ENCODE measurements around the gene ATAD2B.

The ATAD2B gene

DNA sequence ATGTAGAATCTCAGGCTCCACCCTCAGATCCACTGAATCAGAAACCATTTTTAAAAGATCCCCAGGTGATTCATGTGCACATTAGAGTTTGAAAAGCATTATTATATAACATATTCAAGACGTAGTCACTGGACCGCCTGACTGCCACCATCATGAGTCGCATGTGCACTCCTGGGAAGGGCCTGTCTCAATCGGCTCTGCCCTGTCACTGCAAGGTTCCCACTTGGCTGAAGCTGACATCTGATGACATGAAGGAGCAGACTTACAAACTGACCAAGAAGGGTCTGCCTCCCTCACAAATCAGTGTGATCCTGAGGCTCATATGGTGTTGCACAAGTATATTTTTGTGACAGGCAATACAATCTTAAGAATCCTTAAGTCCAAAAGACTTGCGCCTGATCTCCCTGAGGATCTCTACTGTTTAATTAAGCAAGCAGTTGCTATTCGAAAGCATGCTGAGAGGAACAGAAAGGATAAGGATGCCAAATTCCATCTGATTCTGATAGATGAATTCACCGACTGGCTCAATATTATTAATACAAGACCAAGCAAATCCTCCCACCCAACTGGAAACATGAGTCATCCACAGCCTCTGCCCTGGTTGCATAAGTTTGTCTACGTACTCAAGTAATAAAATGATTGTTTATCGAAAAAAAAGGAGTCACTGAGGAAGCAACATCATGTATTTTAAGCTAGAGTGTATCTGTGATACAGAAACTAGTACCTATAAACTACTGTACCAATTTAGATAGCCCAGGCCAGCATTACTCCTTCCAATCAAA, 26.2 kb downstream of the ATAD2B start:
- no peak overlapping the region for H3K4me3 ChIP-seq (ENCODE audit: low read depth, low read length)
- no peak for DNase-seq (ENCODE audit: low read depth)
- no peak for TF ChIP-seq CTCF (IDR thresholded peaks at IDR 0.05; ENCODE audit: insufficient read depth, low read depth, low read length, missing control alignments)

DNA sequence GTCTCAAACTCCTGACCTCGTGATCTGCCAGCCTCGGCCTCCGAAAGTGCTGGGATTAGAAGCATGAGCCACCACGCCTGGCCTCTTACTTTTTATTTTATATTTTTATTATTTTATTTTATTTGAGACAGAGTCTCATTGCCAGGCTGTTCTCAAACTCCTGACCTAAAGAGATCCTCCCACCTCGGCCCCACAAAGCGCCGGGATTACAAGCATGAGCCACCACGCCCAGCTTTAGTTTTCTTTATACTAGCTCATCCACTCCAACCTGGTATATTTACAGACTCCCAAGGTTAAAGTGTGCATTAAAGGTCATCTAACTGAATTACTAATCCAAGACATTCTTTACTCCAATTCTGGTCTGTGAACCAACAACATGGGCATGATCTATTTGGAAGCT, 26.8 kb downstream of the ATAD2B start:
- DNase-seq (ENCODE audit: low read depth) = no peak
- TF ChIP-seq CTCF (IDR thresholded peaks at IDR 0.05; ENCODE audit: insufficient read depth, low read depth, low read length, missing control alignments) = no peak
- no peak overlapping the region for H3K4me3 ChIP-seq (ENCODE audit: low read depth, low read length)

GRCh38 chr2:23871206-23871605, 55.7 kb downstream of the ATAD2B start:
- no peak overlapping the region for H3K4me3 ChIP-seq (ENCODE audit: low read depth, low read length)

GRCh38 chr2:23867449-23867848, 59.5 kb downstream of the ATAD2B start:
- DNase-seq (ENCODE audit: low read depth) = no peak
- TF ChIP-seq CTCF (IDR thresholded peaks at IDR 0.05; ENCODE audit: insufficient read depth, low read depth, low read length, missing control alignments) = no peak
- no peak overlapping the region for H3K4me3 ChIP-seq (ENCODE audit: low read depth, low read length)

More at GRCh38 chr2:23871206-23871605, 55.7 kb downstream of the ATAD2B start:
- no peak for TF ChIP-seq CTCF (IDR thresholded peaks at IDR 0.05; ENCODE audit: insufficient read depth, low read depth, low read length, missing control alignments)
- no peak for DNase-seq (ENCODE audit: low read depth)

DNA sequence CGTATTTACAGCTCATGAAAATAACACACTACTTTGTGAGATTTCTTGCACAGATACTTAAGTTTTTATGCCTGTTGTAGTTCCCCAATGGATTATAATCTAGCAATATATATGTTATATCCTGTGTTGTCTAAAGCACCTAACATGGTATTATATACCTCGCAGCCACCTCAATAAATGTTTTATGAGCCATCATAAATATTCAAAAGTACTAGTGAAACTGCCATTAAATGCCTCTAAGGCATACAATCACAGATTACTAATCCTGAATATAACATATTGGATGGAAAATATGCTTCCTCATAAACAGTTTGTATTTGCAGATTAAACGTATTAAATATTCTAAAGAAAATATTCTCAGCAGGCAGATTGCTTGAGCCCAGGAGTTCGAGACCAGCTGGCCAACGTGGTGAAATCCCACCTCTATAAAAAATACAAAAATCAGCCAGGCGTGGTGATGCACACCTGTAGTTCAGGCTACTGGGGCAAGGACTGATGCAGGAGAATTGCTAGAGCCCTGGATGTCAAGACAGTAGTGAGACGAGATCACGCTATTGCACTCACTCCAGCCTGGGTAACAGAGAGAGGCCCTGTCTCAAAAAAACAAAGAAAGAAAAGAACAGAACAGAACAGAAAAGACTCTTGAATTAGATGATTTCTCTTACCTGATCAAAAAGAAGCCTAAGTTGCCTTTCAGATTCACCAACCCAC, 64.1 kb downstream of the ATAD2B start:
- no peak for TF ChIP-seq CTCF (IDR thresholded peaks at IDR 0.05; ENCODE audit: insufficient read depth, low read depth, low read length, missing control alignments)
- H3K4me3 ChIP-seq (ENCODE audit: low read depth, low read length) = no peak overlapping the region
- no peak for DNase-seq (ENCODE audit: low read depth)

- no peak for TF ChIP-seq CTCF (IDR thresholded peaks at IDR 0.05; ENCODE audit: insufficient read depth, low read depth, low read length, missing control alignments)
- DNase-seq (ENCODE audit: low read depth) = peak; percentile 6
- H3K4me3 ChIP-seq (ENCODE audit: low read depth, low read length) = no peak overlapping the region
Observed at GRCh38 chr2:23861952-23862351, 65.0 kb downstream of the ATAD2B start.

All from GM12865 (cell line).